ENCODE results near the gene LCN6.

DNA sequence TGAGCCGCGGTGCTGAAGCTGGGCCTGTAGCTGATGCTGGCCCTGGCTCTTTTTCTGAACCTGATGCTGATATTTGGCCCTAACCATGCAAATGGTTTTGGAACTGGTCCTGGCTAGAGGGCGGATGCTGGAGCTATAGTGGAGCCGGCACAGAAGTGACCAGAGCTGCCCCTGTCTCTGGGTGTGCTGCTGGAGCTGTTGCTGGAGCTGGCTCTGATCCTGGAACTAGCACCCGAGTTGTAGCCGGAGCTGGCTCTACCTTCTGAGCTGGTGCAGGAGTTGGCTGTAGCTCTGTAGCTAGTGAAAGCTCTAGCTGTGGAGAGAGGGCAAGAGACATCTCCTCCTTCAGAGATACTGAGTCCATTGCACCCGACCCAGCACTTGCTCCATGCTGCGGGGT lies 18.4 kb downstream of the LCN6 start:
- TF ChIP-seq, protein P1, sequence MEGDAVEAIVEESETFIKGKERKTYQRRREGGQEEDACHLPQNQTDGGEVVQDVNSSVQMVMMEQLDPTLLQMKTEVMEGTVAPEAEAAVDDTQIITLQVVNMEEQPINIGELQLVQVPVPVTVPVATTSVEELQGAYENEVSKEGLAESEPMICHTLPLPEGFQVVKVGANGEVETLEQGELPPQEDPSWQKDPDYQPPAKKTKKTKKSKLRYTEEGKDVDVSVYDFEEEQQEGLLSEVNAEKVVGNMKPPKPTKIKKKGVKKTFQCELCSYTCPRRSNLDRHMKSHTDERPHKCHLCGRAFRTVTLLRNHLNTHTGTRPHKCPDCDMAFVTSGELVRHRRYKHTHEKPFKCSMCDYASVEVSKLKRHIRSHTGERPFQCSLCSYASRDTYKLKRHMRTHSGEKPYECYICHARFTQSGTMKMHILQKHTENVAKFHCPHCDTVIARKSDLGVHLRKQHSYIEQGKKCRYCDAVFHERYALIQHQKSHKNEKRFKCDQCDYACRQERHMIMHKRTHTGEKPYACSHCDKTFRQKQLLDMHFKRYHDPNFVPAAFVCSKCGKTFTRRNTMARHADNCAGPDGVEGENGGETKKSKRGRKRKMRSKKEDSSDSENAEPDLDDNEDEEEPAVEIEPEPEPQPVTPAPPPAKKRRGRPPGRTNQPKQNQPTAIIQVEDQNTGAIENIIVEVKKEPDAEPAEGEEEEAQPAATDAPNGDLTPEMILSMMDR (IDR thresholded peaks at IDR 0.05), result no peak
- TF ChIP-seq EZH2phosphoT487 (IDR thresholded peaks at IDR 0.05), result no peak
